ELF-1 (cell line): ENCODE measurements around the gene FAM53A.
A peak's percentile ranks its signal among the peaks of the same experiment; 100 is the strongest.
"Not testable (repeated sequence)": the region's sequence is repeated elsewhere in the genome, so short reads cannot be mapped to it uniquely, and the experiment has no call there.

ENCODE experiments used
- DNase-seq: peaks from one replicate; pipeline ENCODE4 v3.0.0-alpha.2; 2016; ENCODE audit warnings: low read depth, low spot score

Gene FAM53A

DNA sequence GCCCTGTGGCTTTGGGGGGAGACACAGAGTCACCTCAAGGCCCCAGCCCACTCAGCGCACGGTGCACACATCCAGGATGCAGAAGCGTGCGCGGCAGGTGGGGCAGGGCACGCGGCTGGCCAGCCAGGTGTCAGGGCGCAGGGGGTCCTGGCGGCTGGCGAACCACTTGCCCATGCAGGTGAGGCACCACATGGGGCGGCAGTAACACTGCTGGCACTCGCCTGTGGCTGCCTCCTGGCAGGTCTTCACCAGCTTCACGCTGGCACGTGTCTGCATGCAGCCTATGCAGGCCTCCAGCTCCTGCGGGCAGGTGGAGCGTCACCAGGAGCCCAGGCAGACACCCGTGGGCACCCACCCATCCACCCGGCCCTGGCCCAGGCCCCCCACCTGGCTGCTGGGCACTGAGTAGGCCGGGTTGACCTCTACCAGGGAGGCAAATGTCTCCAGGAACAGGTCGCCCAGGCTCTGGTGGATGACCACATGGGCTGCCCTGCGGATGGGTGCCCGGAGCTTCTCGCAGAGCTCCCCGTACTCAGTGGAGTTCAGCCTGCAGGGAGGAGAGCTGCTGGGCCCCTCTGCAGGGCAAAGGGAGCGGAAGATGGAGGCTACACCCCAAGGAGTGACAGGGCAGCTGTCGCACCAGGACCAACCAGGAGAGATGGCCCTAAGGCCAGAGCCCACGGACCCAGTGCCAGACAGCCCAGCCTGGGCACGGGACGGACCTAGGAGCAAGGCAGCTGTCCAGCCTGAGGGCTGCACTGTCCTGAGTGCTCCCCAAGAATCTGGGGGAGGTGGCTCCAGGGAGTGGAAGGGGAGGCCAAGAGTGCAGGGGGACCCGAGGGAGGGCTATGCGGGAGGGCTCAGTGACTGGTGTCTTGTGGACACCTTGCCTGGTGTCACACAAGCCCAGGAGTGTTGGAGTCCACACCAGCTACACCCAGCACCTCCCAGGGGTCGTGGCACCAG lies 33.3 kb upstream of the FAM53A start:
- DNase-seq = no peak

DNA sequence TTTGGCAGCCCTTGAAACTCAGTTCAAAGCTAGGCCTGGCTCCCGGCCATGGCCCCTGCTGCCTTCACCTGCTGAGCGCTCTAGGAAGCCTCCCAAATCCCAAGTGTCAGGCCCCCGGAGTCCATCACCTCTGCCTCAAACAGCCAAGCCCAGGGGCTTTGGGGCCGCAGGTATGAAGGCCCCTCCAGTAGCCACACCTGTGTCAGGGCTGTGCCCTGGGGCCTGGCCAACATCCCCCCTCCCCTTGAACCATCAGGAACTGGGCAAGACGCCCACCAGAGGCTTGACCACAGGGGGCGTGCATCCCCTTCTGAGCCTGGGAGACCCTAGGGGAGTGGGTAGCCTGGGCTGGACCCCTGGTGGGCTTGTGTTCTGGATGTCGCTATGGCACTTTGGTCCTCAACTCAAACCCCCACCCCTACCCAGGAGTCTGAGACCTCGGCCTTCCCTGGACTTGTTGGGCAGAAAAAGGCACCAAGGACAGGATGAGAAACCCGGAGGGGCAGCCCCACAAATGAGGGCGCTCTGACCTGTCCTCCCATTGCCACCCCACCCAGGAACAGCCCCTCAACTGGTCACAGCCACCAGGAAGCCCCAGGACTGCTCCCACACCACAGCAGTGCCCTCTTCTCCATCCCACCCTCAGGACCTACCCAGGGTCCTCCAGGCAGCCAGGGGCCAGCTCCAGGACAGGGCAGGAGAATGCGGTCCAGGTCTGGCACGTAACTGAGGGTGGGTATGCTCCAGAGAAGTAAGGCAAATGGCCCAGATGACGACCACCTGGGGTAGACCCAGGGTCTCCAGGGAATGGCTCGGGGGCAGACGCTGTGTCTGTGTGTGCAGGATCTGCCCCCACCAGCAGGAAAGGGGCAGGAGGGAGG lies 32.2 kb upstream of the FAM53A start:
- DNase-seq = no peak

DNA sequence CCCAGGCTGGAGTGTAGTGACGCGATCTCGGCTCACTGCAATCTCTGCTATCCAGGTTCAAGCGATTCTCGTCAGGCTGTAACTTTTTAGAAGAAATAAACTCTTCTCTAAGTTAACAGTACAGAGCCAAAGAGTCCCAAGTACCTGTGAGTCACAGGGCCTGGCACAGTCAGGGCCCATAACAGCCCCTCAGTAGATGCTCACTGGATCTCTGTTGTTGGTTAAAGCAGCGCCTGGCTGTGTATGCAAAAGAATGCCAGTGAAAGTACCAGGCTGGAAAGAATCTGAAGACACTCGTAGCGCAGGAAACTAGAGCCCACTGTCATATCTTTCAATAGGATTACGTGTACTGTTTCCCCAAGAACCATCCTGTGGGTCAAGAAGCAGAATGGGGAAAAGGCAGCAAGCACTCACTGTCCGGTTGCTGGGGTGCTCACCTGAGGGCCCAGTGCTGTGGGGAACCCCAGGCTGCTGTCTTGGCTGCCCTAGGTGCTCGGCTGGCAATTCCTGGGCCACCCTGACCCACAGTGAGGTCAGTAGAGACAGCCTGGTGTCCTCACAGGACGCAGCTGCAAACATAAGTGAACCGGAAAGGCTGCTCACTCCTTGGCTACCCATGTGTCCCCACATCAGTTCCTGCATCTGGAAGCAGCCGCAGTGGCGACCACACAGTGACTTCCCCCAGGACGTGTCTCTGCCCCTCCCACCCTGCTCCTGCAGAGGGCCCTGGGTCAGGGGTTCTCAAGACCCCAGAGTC lies 31.1 kb upstream of the FAM53A start:
- no peak for DNase-seq

GRCh38 chr4:1714303-1715001 lies 30.3 kb upstream of the FAM53A start:
- DNase-seq = peak; percentile 37

DNA sequence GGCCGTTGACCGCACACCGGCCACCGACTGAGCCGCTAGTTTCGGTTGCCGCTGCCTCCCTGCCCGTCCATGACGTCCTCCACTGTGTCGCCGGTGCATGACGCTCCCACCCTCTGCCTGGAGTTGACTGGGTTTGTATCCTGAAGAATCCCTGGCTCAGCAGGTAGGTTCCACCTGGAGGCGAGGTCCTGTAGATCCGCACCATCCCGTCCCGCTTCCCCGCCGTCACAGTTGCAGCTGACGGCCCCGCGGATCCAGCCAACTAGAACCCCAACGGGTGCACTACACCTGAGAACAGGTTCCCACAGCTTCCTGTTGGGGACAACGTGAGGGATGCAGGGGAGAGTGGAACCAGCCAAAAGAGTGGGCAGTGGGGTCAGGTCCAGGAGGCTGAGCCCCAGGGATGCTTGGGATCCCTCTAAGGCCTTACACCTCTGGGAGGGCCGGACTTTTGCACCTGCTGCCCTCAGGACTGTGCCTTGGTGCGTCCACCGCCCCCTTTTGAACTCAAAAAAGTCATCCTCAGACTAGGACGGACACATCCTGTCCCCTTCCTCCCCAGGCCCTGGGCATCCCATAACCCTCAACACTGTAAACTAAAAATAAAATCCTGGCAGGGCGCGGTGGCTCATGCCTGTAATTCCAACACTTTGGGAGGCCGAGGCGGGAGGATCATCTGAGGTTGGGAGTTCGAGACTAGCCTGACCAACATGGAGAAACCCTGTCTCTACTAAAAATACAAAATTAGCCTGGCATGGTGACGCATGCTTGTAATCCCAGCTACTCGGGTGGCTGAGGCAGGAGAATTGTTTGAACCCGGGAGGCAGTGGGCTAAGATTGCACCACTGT lies 29.1 kb upstream of the FAM53A start:
- DNase-seq = no peak

DNA sequence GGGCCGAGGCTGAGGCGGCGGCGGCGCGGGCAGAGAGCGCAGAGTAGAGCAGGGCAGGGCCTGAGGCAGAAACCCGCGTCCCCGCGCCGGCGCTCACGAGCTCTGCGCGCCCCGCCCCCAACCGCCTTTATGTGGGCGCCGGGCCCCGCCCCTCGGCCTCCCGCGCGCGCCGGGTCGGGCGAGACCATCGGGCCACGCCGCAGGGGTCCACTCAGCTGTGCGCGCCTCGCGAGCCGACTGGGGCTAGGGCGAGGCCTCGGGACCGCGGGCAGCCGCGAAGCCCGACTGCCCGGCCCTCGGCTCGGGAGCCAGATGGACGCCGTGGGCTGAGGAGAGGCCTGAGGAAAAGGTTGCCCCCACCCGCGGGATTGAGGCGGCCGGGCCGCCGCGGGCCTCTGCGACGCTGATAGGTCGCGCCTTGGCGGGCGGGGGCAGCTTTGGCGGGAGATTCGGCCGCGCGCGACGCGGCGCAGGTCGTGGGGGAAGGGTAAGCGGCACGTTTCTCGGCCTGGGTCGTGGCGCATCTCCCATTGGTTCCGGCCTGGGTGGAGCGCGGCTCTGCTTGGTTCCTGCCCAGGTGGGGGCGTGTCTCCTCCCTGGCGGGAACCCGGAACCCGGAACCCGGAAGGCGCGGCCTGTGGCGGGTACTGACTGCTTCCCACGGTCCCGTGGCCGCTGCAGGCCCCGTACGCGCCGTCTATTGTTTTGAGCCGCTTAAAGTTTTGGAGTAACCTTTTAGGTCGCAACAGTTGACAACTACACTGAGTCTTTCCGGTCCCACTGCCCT lies 28.3 kb upstream of the FAM53A start, which contains the start of gene SLBP:
Gene SLBP (minus strand): TSS at position 104 of the 787 bp plus-strand sequence. CDS start 131 bp downstream, outside the sequence.
- peak; percentile 95 for DNase-seq

GRCh38 chr4:1711571-1712215 lies 27.6 kb upstream of the FAM53A start:
- peak; percentile 56 for DNase-seq

DNA sequence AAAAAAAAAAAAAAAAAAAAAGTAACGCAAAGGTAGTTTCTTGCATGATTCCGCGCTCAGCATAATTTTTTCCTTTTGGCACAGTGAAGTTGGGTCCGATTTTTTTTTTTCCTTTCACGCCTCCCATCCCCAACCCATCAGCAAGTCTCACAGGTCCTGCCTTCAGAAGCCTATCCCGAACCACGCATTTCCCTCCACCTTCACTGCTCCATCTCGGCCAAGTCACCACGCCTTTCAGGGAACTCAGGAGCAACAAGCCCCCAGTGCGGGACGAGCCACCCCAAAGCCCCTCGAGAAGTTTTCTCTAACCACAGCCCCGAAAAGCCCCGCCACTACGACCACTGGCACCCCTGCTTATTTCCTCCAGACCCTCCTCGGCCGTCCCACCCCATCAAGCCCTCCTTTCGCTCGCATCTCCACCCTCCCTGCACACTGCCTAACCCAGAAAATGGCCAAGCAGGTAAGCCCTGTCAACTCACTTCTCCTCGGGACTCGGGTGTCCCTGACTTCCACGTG lies 27.0 kb upstream of the FAM53A start:
- no peak for DNase-seq

DNA sequence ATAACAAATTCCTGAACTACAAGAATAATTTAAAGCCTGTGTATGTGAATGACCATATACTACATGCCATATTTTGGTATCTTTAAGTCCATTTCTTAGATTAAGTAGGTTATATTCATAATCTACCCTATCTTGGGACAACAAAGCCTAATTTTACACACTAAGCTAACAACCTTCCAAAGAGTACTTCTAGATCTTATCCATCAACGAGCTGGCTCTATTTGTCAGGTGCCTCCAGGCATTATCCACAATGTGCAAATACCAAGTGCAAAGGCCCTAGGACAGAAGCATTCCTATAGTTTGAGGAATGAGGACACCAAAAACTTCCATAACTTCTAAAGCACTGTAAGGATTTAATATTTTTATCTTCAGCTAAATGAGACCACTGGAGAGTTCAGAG lies 24.5 kb upstream of the FAM53A start:
- DNase-seq = no peak

GRCh38 chr4:1706358-1706757 lies 22.2 kb upstream of the FAM53A start:
- DNase-seq = no peak

DNA sequence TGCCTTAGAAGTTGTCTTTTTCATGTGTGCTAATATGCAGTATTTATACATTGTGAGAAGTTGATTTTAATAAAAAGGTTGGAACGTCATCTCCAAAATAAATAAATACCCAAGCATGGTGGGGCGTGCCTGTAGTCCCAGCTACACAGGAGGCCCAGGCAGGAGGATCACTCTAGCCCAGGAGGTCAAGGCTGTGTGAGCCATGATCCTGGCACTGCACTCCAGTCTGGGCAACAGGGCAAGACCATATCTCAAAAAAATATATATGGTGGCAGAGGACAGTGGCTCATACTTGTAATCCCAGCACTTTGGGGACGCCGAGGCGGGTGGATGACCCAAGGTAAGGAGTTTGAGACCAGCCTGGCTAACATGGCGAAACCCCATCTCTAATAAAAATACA lies 21.6 kb upstream of the FAM53A start:
- DNase-seq = no peak

GRCh38 chr4:1703867-1704266 lies 19.8 kb upstream of the FAM53A start:
- DNase-seq = no peak

DNA sequence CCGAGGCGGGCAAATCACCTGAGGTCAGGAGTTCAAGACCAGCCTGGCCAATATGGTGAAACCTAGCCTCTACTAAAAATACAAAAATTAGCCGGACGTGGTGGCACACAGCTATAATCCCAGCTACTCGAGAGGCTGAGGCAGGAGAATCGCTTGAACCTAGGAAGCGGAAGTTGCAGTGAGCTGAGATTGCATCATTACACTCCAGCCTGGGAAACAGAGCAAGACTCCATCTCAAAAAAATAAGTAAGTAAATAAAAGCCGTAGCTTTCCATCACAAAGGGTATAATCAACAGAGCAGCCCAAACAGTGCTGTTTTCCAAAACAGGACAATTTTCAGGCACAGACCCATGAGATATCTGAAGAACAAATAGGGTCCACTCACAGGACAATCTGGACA lies 17.6 kb upstream of the FAM53A start:
- not testable (repeated sequence) for DNase-seq

GRCh38 chr4:1695913-1696312 lies 11.8 kb upstream of the FAM53A start:
- DNase-seq = no peak

GRCh38 chr4:1693131-1693896 lies 9.2 kb upstream of the FAM53A start:
- DNase-seq = peak; percentile 83

GRCh38 chr4:1691737-1692373 lies 7.7 kb upstream of the FAM53A start:
- no peak for DNase-seq

- no peak for DNase-seq
Measured at GRCh38 chr4:1690698-1691097, 6.6 kb upstream of the FAM53A start.
